Fibroblast of pulmonary artery (primary cell): ENCODE data around the gene NCK1.

Experiments
- DNase-seq: peaks from one replicate; pipeline ENCODE4 v3.0.0-alpha.2; 2010; ENCODE audit warnings: low read depth
- H3K4me3 ChIP-seq: replicated peaks from 2 replicates; pipeline ENCODE4 v1.5.1; 2011; ENCODE audit warnings: low read depth, mild to moderate bottlenecking, control low read depth, low read length, moderate library complexity
- CTCF ChIP-seq: IDR thresholded peaks from 2 replicates; pipeline ENCODE4 v1.5.1; 2011; ENCODE audit warnings: mild to moderate bottlenecking, control low read depth, low read length, inconsistent platforms; ENCODE audit errors: missing control alignments

NCK1 gene

GRCh38 chr3:136947477-136947876 is 85.5 kb downstream of the NCK1 start:
- DNase-seq = no peak
- no peak overlapping the region for H3K4me3 ChIP-seq
- no peak for TF ChIP-seq CTCF

DNA sequence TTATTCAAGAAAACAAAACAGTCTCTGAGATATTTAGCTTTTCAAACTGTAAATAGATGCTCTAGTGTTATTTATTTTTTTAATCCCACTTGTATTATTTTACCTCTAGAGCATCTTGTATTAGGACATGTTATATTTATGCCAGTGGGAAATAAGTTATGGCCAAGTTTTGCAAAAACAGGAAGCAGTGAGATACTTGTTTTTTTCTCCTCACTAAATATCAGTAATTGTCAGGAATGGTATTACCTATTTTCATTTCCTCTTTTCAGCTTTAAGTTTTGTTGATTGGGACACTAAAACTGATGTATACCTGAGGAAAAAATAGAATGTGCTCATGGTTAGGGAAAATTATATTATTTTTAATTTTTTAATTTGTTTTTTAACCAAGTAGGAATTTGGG is 87.1 kb downstream of the NCK1 start:
- no peak overlapping the region for H3K4me3 ChIP-seq
- DNase-seq = no peak
- TF ChIP-seq CTCF = no peak

GRCh38 chr3:136949708-136950107 is 87.7 kb downstream of the NCK1 start:
- no peak overlapping the region for H3K4me3 ChIP-seq
- TF ChIP-seq CTCF = peak; percentile 38
- peak; percentile 55 for DNase-seq

GRCh38 chr3:136950623-136951022 is 88.6 kb downstream of the NCK1 start:
- TF ChIP-seq CTCF = no peak
- no peak for DNase-seq
- H3K4me3 ChIP-seq = no peak overlapping the region

DNA sequence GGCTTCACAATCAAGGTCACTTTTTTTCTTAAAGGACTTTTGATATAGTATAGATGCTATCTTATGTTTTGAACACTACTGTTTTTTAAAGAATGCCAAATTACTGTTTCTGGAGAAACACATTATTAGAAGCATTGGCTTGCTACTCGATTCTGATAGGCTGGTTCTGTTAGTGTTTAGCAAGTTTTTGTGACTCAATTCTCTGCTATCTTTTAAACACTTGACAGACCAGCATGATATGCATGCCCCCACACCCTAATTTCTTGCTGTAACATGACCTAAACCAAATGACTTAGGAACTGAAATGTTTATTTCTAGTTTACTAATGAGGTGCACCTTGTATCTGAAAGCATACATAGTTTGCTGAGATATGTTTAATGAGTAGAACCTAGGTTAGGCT is 90.3 kb downstream of the NCK1 start:
- no peak for DNase-seq
- H3K4me3 ChIP-seq = no peak overlapping the region
- no peak for TF ChIP-seq CTCF

DNA sequence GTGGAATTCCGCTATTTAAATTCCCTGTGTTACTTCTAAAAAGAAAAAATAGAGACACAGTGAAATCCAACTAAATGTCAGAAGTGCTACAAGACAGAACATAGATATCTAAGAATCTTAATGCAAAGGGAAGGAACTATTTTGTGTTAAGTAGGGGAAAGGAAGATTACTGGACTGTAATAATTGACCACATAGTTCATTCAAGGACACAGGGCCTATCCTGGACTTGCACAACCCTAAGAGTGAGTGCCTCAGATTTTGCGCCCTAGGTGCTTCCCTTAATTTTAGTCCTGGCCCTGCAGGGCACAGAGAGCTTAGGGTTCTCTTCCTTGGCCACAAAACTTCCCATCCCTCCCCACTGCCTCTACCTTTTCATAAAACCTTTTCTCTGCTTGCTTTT is 92.2 kb downstream of the NCK1 start:
- no peak overlapping the region for H3K4me3 ChIP-seq
- DNase-seq = no peak
- TF ChIP-seq CTCF = no peak

DNA sequence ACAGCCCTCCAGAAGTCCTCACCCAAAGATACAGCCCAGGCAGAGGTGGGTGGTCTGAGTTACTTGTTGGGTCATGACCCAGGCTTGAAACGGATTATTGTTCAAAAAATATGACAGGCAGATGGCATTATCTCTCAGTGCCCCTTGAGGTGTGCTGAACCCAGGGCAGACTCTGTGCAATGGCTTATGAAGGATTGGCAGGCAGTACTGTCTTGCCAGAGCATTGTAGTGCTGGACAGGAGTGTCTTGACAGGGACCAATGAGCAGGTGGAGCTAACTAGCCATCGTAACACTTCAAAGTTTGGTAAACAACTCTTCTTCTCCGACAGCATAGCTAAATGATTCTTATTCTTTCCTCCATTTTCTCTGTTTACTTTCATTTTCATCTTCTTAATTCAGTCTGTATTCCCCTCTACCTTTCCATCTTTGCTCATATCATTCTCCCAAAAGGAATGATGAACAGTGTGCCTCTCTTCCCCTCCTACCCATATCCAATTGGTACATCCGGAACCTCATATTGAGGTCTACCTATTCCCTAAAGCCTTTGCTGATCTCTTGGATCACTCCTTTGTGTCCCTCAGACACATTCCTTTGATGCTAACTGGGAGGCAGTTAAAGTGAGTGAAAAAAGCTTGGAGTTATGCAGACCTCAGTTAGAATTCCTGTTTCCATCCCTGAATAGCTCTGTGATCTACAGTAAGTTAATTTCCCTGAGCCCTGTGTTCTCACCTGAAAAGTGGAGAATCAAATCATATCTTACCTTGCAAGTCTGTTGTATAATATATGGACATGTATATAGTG is 93.2 kb downstream of the NCK1 start:
- no peak overlapping the region for H3K4me3 ChIP-seq
- no peak for DNase-seq
- no peak for TF ChIP-seq CTCF
